Measurements from ENCODE around the gene ENOX1.

The ENOX1 gene

DNA sequence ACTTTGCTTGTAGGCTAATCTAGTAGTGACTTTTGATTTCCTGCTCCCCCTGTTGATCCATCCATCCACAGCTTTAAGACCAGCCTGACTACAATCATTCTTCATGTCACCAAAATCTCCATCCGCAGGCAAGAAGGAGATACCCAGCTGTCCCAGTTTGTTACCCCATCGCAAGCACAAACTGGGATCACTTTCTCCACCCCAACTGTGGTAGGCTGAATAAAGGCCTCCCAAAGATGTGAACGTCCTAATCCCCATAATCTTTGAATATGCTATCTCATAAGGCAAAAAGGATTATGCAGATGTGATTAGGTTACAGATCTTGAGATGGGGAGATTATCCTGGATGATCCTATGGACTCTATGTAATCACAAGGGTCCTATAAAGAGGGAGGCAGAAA, 202.0 kb downstream of the ENOX1 start:
- DNase-seq, result no peak

DNA sequence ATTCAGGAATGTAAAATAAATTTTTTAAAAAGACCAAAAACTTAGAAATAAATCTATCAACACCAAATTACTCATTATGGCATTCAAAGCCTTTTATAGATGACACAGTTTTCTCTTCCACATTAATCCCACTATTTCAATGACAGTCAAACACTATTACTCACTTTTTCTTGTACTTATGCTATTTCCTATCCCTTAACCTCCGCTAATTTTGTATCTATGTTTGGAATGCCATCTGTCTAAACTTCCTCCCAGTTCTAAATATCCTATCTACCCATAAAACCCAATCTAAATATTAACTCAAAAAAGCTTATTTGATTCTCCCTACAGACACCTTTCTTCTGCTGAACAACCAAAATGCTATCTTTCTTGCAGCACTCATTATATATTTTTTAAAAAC, 203.5 kb downstream of the ENOX1 start:
- DNase-seq, result no peak

DNA sequence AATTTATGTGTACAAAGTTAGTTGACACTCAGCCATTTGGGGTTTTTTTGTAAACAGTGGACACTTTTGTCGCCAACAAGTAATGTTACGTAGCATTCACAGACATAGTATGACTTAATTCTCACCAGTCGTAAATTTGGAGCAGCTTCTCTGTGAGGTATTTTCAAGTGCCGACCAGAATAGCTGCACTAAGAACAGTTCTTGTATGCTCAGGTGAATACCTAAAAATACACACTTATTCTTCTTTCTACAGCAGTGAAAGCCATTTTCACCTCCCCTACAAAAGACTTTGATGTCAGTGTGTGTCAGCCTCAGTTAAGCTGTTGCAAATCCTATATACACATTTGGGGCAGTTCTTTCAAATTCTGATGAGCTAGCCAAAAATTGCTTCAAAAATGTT, 206.5 kb downstream of the ENOX1 start:
- DNase-seq, result no peak

DNA sequence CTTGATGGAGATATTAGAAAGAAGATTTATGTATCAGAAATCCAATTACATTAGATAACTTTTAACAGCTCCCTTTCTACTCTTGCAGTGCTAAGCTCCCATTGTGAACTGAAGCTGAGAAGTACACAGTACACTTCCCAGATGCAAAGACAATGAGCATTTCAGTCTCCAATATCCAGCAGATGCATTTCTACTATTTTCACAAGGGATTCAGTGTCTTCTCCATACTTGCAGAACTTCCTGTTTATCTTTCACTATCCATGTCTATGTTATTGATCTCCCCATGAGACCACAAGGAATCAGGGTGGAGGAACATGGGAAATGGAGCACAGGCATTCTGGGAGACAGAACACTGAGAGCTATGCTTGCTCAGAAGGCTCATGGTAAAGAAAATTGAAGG, 207.5 kb downstream of the ENOX1 start:
- DNase-seq, result no peak

DNA sequence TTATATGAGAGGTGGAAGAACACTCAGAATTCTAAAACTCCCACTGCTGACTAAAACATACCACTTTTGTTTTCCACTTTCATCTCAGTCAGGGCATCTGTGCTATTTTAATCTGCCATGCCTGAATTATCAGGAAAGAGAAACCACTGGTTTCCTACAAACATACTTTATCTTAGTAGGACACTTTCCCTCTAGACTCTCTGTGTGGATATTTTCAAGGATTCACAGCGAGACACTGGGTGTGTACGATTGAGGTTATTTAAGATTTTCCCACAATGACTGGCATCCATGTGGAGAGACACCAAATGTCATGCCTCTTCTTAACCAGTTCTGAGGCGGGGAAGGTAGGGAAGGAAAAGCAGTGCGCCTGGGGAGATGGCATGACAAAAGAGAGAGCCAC, 212.2 kb downstream of the ENOX1 start:
- no peak for DNase-seq

DNA sequence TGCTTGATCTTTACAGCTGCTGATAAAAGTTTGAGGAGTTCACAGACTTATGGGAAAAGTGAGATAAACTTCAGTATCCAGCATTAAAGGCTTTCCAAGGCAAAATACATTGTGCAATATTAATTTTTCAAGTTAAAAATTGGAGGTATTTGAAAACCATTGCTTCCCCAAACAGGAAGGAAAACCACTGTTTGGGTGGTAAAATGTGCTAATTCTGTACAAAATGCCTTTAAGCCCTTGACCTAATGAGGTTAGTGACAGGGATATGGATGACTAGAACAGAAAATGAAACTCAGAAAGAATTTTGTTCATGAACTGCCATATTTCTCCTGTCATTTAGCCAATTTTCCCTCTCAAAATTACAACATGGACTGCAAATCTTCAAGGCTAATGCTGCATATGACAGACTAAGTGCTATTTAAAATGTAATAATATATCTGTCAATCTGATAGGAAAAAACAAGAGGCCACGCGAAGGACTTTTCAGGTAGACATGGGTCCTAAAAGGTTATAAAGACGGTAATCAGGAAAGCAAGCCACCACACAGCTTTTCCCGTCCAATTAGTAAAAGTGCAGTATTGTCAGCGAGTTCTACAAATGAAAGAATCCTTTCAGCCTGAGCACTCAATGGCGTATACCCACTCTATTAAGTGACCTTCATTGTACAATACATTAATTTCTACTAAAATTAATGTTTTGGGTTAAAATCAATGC, 212.8 kb downstream of the ENOX1 start:
- DNase-seq, result no peak

DNA sequence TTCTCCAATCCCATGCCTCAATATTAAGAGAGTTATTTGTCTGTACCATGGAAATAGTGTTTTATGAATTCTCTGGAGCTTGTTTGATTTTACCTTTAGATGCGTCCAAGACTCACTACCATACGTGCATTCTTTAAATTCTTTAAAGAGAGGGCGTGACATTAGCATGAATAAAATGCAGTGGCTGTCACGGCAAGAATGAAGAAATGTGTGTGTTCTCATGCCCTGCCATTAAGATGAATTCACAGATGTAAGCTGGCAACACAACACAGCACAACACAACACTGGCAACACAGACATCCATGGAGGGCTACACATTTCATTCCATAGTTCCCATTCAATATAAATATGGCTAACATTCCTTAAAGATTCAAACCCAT, 213.4 kb downstream of the ENOX1 start:
- DNase-seq, result no peak

DNA sequence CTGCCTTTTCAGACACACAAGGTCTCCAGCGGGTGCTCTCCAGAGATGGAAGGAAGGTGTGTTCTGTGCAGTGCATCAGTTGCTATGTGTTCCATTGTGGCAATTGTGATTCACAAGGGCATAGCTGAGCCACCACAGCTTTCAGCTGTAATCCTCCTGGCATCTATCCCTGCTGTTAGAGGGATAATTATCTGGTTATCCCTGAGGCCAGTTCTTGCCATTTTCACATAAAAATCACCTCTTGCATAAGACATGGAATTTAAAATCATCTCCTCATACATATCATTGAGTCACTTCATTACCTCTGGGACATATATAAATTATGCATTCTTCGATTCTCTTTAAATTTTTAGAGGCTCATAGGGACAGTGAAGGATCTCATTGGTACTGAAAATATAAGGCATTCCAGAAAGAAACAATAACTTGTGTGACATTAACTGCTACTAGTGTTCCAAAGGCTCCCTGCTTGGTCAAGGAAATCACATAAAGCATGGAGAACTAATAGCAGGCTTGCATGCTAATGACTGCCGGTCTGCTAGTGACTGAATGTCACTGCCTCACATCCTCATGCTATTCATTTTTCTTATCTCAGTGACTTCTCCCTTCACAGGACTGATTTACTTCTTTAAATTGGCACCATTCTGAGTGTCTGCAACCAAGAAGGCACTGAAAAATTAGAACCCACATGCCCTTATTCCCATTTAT, 214.0 kb downstream of the ENOX1 start:
- no peak for DNase-seq

DNA sequence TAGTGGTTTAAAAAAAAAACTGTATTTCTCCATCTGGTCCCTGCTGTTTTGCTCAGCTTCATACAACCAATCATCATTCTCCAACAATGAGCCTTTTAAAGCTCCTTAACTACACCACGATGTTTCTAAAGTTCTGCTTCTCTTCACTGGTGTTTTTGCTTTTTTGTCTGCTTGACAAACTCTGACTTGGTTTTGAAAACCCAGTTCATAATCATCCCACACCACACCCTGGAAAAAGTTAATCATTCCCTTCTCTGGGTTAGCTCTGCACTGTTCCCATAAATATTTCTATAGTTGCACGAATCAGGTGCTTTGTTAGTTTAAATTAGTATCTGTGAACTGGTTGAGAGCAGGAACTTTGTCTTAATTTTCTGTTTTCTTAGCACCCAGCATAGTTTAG, 217.1 kb downstream of the ENOX1 start:
- DNase-seq, result no peak

DNA sequence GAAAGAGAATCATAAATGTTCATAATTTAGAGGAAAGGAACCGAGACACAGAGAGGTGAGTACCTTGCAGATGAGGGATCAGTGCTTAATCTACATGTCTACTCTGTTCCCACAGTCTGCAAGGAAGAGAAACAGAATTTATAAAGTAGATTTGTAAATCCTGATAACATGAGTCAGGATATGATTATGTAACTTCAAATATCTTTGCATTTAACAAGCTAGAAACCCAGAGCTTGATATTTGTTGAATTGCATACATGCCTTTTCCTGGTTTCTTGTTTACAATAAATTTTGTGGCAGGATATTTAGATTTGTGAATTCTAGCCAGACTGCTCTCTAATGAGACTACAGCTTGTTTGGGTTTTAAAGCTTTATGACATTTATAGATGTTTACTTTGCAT, 219.2 kb downstream of the ENOX1 start:
- no peak for DNase-seq

DNA sequence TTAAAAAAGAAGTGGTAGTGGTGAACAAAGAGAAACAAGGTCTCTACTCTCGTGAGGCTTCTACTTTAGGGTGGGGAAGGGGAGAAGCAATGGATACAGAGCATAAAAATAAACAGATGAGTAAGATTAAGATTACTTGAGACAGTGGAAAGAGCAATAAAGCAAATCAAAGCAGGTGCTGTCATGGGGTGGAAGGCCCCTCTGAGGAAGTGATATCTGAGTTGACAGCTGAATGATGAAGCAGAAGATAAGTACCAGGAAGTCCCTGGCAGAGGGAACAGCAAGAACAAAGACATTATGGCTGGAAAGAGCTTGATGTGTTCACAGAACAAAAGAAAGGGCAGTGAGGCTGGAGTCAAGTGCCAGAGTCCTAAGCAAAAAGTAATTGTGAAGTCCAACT, 221.8 kb downstream of the ENOX1 start:
- DNase-seq, result no peak

DNA sequence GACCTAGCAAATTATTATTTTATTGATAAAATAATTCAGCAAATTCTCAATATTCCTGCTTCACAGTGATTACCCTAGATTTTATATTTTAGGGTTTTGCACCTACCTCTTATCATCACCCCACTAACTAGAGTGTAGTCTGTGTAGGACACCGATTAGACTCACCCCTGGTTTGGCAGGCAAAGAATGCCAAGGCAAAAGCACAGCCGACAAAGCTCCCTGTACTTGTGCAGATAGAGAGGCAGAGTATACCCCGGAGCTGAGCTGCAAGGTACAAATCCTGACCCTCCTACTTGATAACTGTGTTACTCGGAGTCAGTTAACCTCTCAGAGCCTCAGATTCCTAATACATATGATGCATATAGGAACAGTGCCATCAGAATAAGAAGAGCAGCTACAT, 225.7 kb downstream of the ENOX1 start:
- DNase-seq, result no peak

DNA sequence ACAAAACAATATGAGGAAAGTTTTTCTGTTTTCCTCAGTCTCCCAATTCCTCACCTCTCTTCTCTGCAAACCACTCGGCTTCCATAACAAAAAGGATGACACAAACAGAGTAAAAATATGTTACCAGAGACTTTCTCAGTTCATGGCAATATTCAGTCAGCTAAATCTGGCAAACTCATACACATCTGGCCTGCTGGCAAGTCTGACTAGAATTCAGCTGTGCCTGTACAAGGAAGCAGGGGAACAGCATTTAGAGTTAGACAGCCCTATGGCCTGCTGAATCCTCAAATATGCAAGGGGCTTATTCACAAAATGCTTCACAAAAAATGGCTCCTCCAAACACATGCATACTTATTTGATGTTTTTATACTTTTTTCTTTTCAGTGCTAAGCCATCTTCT, 227.8 kb downstream of the ENOX1 start:
- no peak for DNase-seq

DNA sequence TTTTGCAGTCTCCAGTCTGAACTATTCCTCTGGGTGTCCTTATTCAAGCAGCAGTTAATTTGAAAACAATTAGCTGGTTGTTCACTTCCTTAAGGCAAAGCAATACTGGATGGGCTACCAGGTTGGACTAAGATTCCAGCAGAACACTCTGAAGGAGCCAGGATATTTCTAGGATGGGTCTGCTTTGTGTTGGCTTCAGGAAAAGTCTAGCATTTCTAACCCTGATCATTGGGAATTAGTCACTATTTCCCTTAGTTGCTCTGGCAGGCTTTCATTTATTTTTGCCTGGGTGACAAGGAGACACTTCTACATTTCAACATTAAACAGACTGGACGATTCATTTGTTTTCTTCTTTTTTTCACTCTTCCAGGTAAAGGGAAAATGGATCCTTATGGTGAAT, 228.4 kb downstream of the ENOX1 start:
- DNase-seq, result no peak

DNA sequence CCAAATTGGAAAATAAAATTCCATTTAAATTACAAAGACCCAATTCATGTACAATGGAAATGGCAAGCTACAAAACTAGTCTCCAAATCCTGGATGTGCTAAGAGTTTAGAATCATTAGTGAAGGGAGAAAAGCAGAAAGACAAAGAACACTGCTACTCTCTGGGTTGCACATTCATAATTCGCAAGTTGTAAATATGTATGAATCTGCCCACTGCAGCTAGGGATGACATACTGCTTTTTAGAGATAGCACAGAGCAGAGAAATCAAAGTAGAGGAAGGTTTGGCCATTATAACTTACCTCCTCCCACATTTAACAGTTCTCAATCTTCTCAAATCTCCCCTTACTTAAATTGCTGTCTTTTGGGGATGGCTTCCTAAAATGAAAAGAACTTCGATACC, 231.1 kb downstream of the ENOX1 start:
- DNase-seq, result no peak

DNA sequence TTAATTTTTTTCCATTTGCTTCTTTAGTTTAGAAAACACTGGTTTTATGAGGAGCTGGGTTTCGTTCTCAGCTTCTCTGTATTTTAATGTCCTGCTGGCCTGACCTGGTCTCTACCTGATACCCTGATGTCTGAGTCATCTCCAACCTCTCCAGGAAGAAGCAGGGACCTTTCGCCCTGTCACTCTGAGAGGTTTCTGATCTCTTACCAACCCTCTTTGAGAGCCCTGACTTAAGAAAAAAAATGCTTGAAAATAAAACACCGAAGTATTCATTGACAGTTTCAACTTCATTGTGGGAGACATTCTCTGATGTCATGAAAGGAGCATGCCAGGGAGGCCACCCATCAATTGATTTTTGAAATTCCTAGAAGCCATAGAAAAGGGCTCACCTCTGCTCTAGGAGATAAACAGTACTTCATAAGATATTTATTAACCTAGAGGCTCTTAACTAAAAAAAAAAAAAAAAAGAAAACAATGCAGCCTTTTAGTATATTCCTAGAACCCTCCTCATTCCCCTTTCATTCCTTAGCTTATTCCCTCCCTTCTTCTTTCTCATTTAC, 234.8 kb downstream of the ENOX1 start:
- DNase-seq, result no peak

DNA sequence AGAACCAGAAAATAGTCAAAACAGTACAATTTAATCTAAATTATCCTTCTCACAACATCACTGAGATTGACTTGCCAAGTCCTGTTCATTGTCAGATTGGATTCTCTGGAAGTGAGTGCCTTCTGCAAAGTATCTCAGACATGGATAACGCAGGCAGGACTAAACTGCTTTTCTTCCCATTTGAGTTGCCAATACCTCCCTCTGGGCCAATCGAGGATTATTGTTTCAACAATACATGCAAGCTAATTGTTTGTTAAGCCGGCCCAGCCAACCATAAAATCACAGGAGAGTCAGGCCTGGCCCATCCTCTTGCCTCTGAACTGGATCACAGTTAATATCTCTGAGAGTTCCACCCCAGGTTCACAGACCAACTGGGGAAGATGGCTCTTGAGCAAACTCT, 240.0 kb downstream of the ENOX1 start:
- no peak for DNase-seq

DNA sequence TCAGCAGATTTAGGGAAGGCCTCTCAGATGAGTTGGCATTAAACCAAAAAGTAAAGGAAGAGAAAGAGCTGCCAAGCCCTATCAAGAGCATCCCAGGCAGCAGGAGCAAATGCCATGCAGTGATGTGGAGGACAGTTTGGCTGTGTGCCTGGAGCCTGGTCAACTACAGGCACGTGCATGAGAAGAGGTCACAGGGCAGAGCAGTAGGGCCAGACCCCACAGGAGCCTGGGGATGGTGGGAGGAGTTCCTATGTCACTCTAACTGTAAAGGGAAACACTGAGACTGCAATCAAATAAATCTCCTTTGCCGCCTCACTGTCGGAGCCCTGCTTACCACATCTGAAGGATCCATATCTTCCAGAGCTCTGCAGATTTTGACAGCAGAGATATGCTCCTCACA, 240.5 kb downstream of the ENOX1 start:
- peak; percentile 18 to 30 for DNase-seq

DNA sequence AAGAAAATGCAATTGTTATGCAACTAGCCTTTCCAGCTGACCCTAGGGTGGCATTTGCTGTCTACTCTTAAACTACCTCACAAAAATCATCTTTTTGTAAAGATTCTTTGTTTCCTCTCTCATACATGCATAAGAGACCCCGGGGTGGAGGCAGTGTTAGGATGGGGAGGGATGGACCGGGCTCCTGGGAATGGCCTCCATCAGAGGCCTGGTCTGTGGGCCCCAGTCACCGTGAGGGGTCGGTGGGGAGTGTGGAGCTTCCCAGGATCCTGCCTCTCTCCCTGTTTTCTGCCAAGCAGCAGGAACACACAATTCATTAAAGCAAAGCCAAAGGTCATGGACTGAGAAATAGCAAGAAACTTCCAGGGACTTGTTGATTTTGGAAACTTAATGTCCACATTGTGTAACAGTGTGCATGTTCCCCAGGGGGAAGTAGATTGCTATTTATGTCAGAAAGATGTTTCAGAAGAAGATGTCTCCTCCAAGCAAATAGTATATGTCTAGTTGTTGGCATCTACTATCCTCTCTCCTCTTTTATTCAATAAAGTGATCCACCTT, 241.4 kb downstream of the ENOX1 start:
- DNase-seq, result no peak

DNA sequence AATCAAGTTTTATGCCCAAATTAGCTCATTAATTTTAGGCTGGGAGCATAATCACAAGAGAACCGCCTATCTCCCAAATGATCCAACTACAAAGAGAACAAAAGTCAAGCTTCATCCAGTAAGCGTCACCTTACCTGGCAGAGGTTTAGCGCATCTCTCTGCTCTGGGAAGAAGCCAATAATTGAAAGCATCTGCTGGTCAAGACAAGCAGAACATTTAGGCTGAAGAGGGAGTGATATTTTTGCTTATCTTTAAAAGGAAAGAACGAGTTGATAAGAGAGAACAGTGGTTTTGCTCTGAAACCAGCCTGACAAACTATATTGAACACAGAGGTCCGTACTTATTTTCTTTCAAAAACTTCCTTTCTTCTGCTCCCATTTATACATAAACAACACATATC, 242.1 kb downstream of the ENOX1 start:
- no peak for DNase-seq

DNA sequence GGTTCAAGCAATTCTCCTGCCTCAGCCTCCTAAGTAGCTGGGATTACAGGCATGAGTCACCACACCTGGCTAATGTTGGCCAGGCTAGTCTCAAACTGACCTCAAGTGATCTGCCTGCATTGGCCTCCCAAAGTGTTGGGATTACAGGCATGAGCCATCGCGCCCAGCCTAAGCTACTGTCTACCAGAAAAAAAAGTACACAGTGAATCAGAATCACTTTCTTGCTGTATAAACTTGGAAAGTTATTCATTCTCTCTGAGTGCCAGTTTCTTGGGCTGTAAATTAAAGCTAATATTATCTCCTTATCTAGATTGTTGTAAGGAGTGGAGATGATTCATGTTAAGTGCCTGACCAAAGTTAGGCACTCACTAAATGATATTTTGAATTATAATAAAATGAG, 242.8 kb downstream of the ENOX1 start:
- DNase-seq, result no peak

DNA sequence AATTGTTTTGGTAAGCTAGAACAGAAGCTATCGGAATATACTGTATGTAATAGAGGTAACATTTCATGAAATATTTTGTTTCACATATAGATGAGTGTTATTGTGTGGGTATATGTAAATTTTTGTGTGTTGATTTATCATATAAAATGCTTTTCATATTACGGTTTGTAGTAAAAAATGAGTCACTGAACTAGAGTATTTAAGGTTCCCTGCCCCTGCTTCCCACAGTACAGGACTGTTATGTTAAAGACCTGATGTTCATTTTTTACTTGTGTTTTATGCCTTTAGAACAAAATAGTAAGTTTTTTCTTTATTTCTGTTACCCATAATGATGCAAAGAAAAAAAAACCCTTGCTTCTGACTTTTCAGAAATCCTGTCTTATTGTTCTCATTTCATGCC, 243.4 kb downstream of the ENOX1 start:
- DNase-seq, result no peak

DNA sequence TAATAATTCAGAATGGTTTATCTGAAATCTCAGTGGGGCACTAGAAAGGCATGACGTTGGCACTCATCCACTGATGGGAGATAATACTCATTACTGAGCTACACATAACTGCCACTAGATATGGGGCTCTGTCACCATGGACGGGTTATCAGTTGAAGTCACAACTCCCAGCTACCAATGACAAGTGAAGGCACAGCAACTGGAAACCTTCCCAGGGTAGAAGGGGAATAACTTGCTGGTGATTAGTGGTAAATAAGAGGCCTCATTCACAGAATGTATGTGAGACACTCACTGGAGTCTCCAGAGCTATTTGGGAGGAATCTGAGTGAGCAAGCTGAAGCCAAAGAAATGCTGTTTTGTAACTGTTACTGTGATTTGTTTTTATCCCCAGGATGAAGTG, 249.6 kb downstream of the ENOX1 start:
- DNase-seq, result no peak

DNA sequence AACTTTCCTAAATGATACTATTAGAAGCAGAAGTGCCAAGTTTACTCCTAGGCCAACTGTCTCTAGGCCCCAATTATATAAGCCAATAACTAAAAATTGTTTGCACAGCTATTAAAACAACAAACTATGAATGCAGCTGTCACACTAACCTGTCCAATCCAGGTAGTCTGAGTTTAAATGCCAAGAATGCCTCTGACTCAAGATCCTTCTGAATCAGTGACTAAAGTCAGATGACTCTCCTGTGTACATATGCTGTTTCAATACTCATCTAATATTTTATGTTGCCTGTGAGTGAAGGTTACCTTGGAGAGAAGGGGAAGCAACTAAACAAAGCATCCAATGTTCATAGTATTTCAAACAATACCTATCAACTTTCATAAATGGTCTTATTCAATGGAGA, 257.0 kb downstream of the ENOX1 start:
- no peak for DNase-seq
